ENCODE data around the gene PCDHGA1.

DNA sequence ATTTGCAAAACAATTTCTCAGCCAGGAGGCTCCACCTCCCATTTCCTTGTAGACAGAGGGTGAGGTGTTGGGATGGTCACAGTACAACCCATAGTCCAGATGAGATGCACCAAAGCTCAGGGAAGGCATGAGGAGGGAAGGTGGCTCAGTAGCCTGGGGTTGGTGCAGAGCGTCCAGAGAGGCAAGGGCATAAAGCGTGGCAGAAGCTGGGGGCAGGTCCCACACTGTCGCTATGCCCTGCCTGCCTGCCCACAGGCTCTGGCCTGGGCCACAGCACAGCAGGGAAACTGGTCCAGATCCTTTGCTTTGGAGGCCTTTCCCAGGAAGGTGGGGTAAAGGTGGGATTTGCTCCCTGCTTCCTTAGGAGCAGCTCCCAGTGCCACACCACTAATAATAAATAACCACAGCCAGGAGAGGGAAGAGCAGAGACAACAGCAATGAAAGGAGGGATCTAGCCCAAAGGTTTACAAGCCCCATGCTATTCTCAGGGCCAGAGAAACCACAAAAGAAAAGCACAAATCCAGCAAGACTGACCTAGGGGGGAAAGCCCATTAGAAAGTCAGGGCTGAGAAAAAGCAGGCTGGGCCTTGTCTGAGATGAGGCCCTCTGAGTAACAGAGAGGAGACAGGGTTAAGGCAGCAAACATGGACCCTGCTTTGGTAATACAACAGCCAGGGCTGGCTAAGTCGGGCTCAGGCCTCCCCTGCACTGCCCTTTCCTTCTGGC is 185.8 kb downstream of the PCDHGA1 start:
- TF ChIP-seq, protein P1, sequence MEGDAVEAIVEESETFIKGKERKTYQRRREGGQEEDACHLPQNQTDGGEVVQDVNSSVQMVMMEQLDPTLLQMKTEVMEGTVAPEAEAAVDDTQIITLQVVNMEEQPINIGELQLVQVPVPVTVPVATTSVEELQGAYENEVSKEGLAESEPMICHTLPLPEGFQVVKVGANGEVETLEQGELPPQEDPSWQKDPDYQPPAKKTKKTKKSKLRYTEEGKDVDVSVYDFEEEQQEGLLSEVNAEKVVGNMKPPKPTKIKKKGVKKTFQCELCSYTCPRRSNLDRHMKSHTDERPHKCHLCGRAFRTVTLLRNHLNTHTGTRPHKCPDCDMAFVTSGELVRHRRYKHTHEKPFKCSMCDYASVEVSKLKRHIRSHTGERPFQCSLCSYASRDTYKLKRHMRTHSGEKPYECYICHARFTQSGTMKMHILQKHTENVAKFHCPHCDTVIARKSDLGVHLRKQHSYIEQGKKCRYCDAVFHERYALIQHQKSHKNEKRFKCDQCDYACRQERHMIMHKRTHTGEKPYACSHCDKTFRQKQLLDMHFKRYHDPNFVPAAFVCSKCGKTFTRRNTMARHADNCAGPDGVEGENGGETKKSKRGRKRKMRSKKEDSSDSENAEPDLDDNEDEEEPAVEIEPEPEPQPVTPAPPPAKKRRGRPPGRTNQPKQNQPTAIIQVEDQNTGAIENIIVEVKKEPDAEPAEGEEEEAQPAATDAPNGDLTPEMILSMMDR (IDR thresholded peaks at IDR 0.05 in 8 of 11, conservative IDR thresholded peaks at IDR 0.05 in 3 of 11), result no peak
- no peak for TF ChIP-seq POLR2AphosphoS5 (IDR thresholded peaks at IDR 0.05)
- TF ChIP-seq POLR2A (IDR thresholded peaks at IDR 0.05), result no peak

All from spleen (tissue), 7 donors.